ENCODE results near the gene CD27. TPM values are rescaled to one million over a fixed set of nuclear protein-coding genes. Genes with fewer than 3 reads are reported as not detected.

The CD27 gene
- total RNA-seq, 2 experiments from 2014 or later, result 18.0 to 48.3 TPM

- Histone ChIP-seq H3K4me2 (ENCODE audit: low read length) (peak overlapping the region; percentile 43), H3K9me2 (ENCODE audit: insufficient read depth, low read length) (no peaks in the 10 kb centered on the region), H4K20me1 (ENCODE audit: insufficient read depth, low read length) (no peaks in the 10 kb centered on the region), H3K4me3 (ENCODE audit: low read depth, low read length, poor library complexity, severe bottlenecking) (peak overlapping the region; percentile 6), H3K36me3 (ENCODE audit: insufficient read depth, low read length) (no peaks in the 10 kb centered on the region), H3K9me3 (ENCODE audit: low read length) (no peaks in the 10 kb centered on the region), H2AFZ (ENCODE audit: low read length) (peak overlapping the region; percentile 76), H3K27ac (ENCODE audit: low read depth, low read length, poor library complexity, severe bottlenecking) (peak overlapping the region; percentile 68), H3K4me1 (ENCODE audit: insufficient read depth, low read length, poor library complexity, severe bottlenecking) (peaks cover 90% of the 10 kb centered on the region), H3K79me2 (ENCODE audit: insufficient read depth, low read depth, low read length) (no peaks in the 10 kb centered on the region)
- POLR2A ChIA-PET, result interaction anchor here (7.4 kb wide), 1 partner anchor 14 kb away, joined by 74 read pairs; the partner anchor contains the start of gene CD27
- BruUV-seq (replicated peaks), result no TSS peak
- intact Hi-C loops (cut with micrococcal nuclease; ENCODE audit: unreplicated experiment), result no loop called here
- peak; percentile 41 for DNase-seq (ENCODE audit: low spot score)
- TF ChIP-seq CTCF (conservative IDR thresholded peaks at IDR 0.05; ENCODE audit: low read length), result no peak
- no peak for TF ChIP-seq EZH2phosphoT487 (IDR thresholded peaks at IDR 0.05; ENCODE audit: borderline replicate concordance, low read depth, low read length)
- CTCF ChIA-PET (ENCODE audit: unreplicated experiment), result no interaction called here
Observed at GRCh38 chr12:6430124-6430989, 14.4 kb upstream of the CD27 start.

DNA sequence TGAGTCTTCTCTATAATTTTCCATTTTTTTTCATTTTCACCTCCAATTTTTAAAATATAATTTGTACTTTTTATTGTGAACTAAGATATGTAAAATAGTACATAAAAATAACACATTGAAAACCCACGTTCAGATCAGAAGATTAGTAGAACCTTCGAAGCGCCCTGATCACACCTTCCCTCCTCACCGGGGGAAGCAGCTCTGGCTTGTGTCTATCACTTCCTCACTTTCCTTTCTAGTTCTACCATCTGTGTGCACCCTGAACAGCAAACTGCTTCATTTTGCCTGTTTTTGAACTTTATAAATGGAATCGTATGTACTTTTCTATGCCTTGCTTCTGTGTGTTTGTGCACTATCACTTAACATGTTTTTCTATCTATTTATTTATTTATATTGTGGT is 11.8 kb upstream of the CD27 start:
- ChIA-PET CTCF (ENCODE audit: unreplicated experiment) (no interaction called here), POLR2A (interaction anchor here (0.6 to 4.1 kb wide), 3 partner anchors 11 to 57 kb away, joined by 6 to 73 read pairs (median 6); partner anchors contain the start of genes CD27 and TAPBPL)
- DNase-seq (ENCODE audit: low spot score), result peak; percentile 61
- H2AFZ ChIP-seq (ENCODE audit: low read length), result 0 out of 2 replicates have a peak overlapping the region, but pooled peaks have one; percentile 15
- H3K4me1 ChIP-seq (ENCODE audit: insufficient read depth, low read length, poor library complexity, severe bottlenecking), result peaks cover 64% of the 10 kb centered on the region
- H3K36me3 ChIP-seq (ENCODE audit: insufficient read depth, low read length), result no peaks in the 10 kb centered on the region
- no peak for TF ChIP-seq EZH2phosphoT487 (IDR thresholded peaks at IDR 0.05; ENCODE audit: borderline replicate concordance, low read depth, low read length)
- TF ChIP-seq CTCF (conservative IDR thresholded peaks at IDR 0.05; ENCODE audit: low read length), result no peak
- H3K9me2 ChIP-seq (ENCODE audit: insufficient read depth, low read length), result no peaks in the 10 kb centered on the region
- H3K79me2 ChIP-seq (ENCODE audit: insufficient read depth, low read depth, low read length), result no peaks in the 10 kb centered on the region
- peak overlapping the region; percentile 36 for H3K4me3 ChIP-seq (ENCODE audit: low read depth, low read length, poor library complexity, severe bottlenecking)
- no peaks in the 10 kb centered on the region for H4K20me1 ChIP-seq (ENCODE audit: insufficient read depth, low read length)
- H3K4me2 ChIP-seq (ENCODE audit: low read length), result peak overlapping the region; percentile 69
- BruUV-seq (replicated peaks), result no TSS peak
- intact Hi-C loops (cut with micrococcal nuclease; ENCODE audit: unreplicated experiment), result no loop called here
- H3K27ac ChIP-seq (ENCODE audit: low read depth, low read length, poor library complexity, severe bottlenecking), result peak overlapping the region; percentile 58
- no peaks in the 10 kb centered on the region for H3K9me3 ChIP-seq (ENCODE audit: low read length)

All from OCI-LY7 (cell line).